NCI-H526 treated with DMSO at 0.1 percent for 48 hours (cell line): Measurements from ENCODE around the gene KRT12.
"Not testable (repeated sequence)": the region's sequence is repeated elsewhere in the genome, so short reads cannot be mapped to it uniquely, and the experiment has no call there.

ENCODE experiments used
- DNase-seq: peaks from one replicate; lab custom pipeline; 2025; lab: John Stamatoyannopoulos, UW

KRT12 gene

GRCh38 chr17:40814657-40815056 is 52.4 kb downstream of the KRT12 start:
- not testable (repeated sequence) for DNase-seq

DNA sequence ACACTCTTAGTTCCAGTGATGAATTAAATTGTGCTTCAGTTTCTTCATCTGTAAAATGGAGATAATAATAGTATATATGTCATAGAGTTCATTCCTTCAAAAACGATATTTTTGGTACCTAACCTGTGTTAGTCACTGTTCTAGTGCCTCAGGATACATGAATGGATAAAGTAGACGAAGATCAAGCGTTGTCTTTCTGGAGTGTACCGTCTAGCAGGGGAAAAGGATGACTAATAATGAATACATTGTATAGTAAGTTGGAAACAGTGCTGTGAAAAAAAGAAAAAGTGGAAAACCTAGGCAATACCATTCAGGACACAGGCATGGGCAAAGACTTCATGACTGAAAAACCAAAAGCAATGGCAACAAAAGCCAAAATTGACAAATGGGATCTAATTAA is 53.2 kb downstream of the KRT12 start:
- DNase-seq: no peak

DNA sequence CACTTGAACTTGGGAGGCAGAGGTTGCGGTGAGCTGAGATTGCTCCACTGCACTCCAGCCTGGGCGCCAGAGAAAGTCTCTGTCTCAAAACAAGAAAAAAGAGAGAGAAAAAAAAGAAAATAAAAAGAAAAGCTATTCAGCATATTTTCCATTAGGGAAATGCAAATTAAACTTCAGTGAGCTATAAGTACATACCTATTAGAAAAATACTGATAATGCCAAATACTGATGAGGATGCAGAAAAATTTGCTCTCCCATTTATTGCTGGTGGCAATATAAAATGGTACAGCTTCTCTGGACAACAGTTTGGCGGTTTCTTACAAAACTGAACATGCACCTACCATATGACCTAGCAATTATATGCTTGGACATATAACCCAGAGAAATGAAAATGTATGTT is 54.4 kb downstream of the KRT12 start:
- DNase-seq: no peak
